ENCODE measurements around the gene IFITM2.
"Not testable (repeated sequence)": the region's sequence is repeated elsewhere in the genome, so short reads cannot be mapped to it uniquely, and the experiment has no call there.

Gene IFITM2

DNA sequence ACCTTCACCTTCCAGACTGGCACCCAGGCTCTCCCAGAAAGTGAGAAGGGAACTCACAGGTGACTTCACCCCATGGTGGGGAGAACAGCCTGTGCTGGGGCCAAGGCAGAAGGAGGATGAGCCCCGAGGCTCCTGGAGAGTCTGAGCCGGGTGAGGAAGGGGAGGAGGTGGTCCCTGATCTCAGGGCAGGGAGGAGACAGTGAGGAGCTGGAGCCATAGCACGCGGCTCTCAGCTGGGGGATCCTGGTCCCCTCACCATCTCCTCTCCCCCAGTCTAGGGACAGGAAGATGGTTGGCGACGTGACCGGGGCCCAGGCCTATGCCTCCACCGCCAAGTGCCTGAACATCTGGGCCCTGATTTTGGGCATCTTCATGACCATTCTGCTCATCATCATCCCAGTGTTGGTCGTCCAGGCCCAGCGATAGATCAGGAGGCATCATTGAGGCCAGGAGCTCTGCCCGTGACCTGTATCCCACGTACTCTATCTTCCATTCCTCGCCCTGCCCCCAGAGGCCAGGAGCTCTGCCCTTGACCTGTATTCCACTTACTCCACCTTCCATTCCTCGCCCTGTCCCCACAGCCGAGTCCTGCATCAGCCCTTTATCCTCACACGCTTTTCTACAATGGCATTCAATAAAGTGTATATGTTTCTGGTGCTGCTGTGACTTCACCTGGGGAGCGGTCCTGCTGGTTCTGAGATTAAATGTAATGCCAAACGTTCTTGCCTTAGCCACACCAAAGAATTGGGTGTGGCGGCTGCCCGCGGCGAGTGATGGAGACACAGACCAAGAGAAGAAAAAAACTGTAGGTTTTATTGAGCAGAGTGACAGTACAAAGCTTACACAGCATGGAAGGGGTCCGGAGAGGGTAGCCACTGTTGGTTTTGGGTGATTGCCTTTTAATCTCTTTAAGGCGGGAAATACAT is 1.4 kb downstream of the IFITM2 start:
- CTCF ChIA-PET: interaction anchor here (0.6 to 1.6 kb wide), 7 partner anchors 8 to 59 kb away, joined by 3 to 6 read pairs (median 4); partner anchors contain the start of gene IFITM3
- TF ChIP-seq KLF1 (tag by site-specific recombination; IDR thresholded peaks at IDR 0.05): peak; percentile 32; the same call in 1 of the 2 replicates

DNA sequence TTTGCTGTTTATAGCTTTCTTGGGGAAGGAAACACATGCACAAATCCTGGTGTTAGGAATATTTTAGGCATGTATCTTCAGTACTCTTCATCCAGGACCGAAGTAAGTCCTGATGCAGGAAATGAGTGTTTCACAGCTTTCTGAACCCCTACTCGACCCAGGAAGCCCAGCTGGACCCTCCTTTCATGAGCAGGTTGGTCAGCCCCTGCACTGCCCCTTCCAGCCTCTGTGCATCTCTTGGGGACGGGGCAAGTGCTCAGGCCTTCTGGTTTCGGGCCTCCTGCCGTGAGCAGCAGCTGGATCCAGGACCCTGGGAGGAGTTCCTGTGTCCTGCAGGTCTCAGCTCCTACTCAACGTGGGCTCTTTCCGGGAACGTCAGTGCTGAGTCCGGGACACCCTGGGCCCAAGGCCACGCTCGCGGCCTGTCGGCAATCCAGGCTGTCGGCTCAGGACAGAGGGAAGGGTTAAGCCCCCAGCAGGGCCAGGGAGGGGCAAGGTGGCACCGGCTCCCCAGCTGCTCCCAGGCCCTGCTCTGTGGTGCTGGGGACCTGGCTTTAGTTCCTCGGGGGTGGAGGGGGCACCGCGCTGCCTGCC is 2.5 kb downstream of the IFITM2 start:
- H3K4me1 ChIP-seq (ENCODE audit: control insufficient read depth, insufficient read depth, low read length); H3K27ac ChIP-seq (ENCODE audit: extremely low read depth, low read depth, low read length); H3K36me3 ChIP-seq (ENCODE audit: control insufficient read depth in 2 of 2, insufficient read depth in 1 of 2, low read length in 2 of 2); H3K4me3 ChIP-seq (ENCODE audit: low read depth, low read length); H3K9me3 ChIP-seq (ENCODE audit: control insufficient read depth, insufficient read depth, low read depth, low read length): not testable (repeated sequence)
- ChIA-PET POLR2A (interaction anchor here (0.9 kb wide), 1 partner anchor 66 kb away, joined by 6 read pairs; no protein-coding TSS in a partner anchor), CTCF (interaction anchor here (0.6 to 1.6 kb wide), 5 partner anchors 10 to 59 kb away, joined by 3 to 6 read pairs (median 4); partner anchors contain the start of gene IFITM3)

More for the DNA sequence above, 1.4 kb downstream of the IFITM2 start:
- H3K27ac ChIP-seq (ENCODE audit: extremely low read depth, low read depth, low read length); H3K9me3 ChIP-seq (ENCODE audit: control insufficient read depth, insufficient read depth, low read depth, low read length); H3K4me1 ChIP-seq (ENCODE audit: control insufficient read depth, insufficient read depth, low read length); H3K4me3 ChIP-seq (ENCODE audit: low read depth, low read length); H3K36me3 ChIP-seq (ENCODE audit: control insufficient read depth in 2 of 2, insufficient read depth in 1 of 2, low read length in 2 of 2): not testable (repeated sequence)
- POLR2A ChIA-PET: interaction anchor here (0.9 kb wide), 1 partner anchor 65 kb away, joined by 6 read pairs; no protein-coding TSS in a partner anchor

DNA sequence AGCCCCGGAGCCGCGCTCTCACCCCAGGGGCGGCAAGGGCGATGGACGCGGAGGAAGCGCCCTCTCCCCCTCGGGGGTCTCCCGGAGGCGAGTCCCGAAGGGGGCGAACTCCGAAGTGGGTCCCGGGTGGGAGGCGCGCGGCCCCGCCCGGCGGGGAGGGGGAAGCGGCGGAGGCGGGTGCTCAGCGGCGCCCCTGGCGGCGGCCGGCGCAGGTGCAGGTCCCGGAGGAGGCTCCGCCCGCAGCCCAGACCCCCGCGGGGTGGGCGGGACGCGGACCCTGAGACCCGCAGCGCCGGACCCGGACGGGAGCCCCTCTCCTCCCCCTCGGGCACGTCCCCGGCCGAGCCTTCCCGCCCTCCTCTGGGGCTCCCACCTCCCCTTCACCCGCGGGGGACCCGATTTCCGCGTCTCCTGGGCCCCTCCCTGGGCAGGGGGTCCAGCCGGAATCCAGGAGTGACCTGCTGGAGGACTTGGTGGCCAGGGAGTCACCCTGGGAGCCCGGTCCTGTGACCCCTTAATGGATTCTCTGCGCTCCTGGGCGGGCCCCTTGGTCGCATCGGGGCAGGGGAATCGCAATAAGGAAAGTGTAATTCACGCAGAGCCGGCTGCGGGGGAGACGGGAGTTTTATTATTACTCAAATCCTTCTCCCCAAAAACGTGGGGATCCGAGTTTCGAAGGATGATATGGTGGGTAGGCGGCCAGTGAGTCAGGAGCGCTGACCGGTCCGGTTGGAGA is 3.6 kb downstream of the IFITM2 start:
- H3K4me3 ChIP-seq (ENCODE audit: low read depth, low read length); H3K27ac ChIP-seq (ENCODE audit: extremely low read depth, low read depth, low read length); CTCF ChIA-PET; POLR2A ChIA-PET; H3K36me3 ChIP-seq (ENCODE audit: control insufficient read depth in 2 of 2, insufficient read depth in 1 of 2, low read length in 2 of 2); H3K9me3 ChIP-seq (ENCODE audit: control insufficient read depth, insufficient read depth, low read depth, low read length); H3K4me1 ChIP-seq (ENCODE audit: control insufficient read depth, insufficient read depth, low read length): not testable (repeated sequence)

DNA sequence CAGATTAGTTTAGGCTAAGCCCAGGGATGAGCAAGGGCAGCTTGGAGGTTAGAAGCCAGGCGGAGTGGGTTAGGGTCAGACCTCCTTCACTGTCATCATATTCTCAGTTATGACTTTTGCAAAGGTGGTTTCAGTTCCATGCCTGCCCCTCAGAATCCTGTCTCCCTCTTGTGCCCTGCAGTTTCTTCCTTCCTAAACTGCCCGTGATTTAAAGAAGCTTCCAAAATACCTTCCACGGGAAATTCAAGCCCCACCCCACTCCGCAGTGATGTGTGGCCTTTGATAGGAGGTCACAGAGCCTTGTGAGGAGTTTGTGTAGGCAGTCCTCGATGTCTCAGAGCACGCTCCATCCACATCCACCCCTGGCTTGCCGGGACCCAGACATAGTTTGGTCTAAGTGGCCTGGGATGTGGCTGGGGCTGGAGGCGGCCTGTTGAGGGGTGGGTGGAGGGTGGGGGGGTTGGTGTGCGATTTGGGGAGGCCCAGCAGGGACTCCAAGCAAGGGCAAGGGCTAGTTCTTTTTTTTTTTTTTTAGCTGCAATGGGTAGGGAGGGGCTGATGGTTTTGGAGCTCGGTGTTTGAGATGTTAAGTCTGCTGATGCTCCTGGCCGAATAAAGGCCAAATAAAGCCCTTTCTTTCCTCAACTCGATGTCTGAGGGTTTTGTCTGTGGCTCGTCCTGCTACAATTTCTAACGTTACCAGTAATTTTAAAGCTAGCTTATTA is 4.6 kb downstream of the IFITM2 start:
- CTCF ChIA-PET: interaction anchor here (1.2 to 1.4 kb wide), 2 partner anchors 17 to 136 kb away, joined by 5 read pairs; no protein-coding TSS in a partner anchor

DNA sequence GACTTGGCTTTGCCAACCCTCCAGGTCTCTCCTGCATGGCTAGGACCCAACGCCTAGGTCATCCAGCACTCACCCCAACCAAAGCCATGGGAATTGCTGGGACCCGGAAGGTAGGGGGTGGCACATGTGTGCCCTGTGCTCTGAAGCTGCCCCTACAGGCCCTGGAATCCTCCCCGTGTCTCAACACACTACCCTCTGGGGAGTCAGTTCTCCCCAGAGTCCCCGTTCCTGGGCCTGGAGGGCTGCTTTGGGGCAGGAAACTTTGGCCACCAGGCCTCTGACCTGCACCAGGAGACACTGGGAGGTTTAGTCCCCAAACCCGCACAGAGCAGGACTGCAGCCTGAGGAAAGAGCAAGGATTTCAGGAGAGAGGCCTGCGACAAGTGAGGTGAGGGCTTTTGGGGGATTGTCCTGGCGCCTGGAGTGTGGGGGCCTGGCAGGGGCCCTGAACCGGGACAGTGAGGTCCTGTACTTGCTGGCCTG is 5.7 kb downstream of the IFITM2 start:
- no peaks in the 10 kb centered on the region for H3K36me3 ChIP-seq (ENCODE audit: control insufficient read depth in 2 of 2, insufficient read depth in 1 of 2, low read length in 2 of 2)
- no peaks in the 10 kb centered on the region for H3K4me1 ChIP-seq (ENCODE audit: control insufficient read depth, insufficient read depth, low read length)
- no peak overlapping the region for H3K27ac ChIP-seq (ENCODE audit: extremely low read depth, low read depth, low read length)
- no peaks in the 10 kb centered on the region for H3K9me3 ChIP-seq (ENCODE audit: control insufficient read depth, insufficient read depth, low read depth, low read length)
- H3K4me3 ChIP-seq (ENCODE audit: low read depth, low read length): no peak overlapping the region
- TF ChIP-seq IKZF3 (tag by site-specific recombination; IDR thresholded peaks at IDR 0.05) (no peak), ZNF350 (tag by site-specific recombination; IDR thresholded peaks at IDR 0.05) (no peak), HOXD13 (CRISPR knock-in tag; IDR thresholded peaks at IDR 0.05; ENCODE audit: borderline replicate concordance) (no peak), SCRT2 (tag by site-specific recombination; IDR thresholded peaks at IDR 0.05) (peak; percentile 90), ZNF843 (tag by site-specific recombination; IDR thresholded peaks at IDR 0.05) (no peak), SCRT1 (tag by site-specific recombination; IDR thresholded peaks at IDR 0.05; ENCODE audit: borderline replicate concordance) (peak; percentile 54; the same call in 1 of the 2 replicates), ZNF624 (tag by site-specific recombination; IDR thresholded peaks at IDR 0.05) (no peak), ZNF596 (tag by site-specific recombination; IDR thresholded peaks at IDR 0.05) (no peak), ZBTB20 (tag by site-specific recombination; IDR thresholded peaks at IDR 0.05) (peak; percentile 35; the same call in 1 of the 2 replicates), FEZF1 (tag by site-specific recombination; IDR thresholded peaks at IDR 0.05) (no peak), OVOL3 (tag by site-specific recombination; IDR thresholded peaks at IDR 0.05) (no peak)
- CTCF ChIA-PET: interaction anchor here (1.2 kb wide), 1 partner anchor 135 kb away, joined by 5 read pairs; no protein-coding TSS in a partner anchor
- POLR2A ChIA-PET: no interaction called here

More for the DNA sequence above, 4.6 kb downstream of the IFITM2 start:
- POLR2A ChIA-PET: interaction anchor here (0.6 kb wide), 1 partner anchor 105 kb away, joined by 3 read pairs; the partner anchor contains the start of gene BET1L
- Histone ChIP-seq H3K4me1 (ENCODE audit: control insufficient read depth, insufficient read depth, low read length) (no peaks in the 10 kb centered on the region), H3K36me3 (ENCODE audit: control insufficient read depth in 2 of 2, insufficient read depth in 1 of 2, low read length in 2 of 2) (no peaks in the 10 kb centered on the region), H3K4me3 (ENCODE audit: low read depth, low read length) (no peak overlapping the region), H3K27ac (ENCODE audit: extremely low read depth, low read depth, low read length) (no peak overlapping the region), H3K9me3 (ENCODE audit: control insufficient read depth, insufficient read depth, low read depth, low read length) (no peaks in the 10 kb centered on the region)
- TF ChIP-seq ZNF394 (tag by site-specific recombination; IDR thresholded peaks at IDR 0.05; ENCODE audit: borderline replicate concordance) (no peak), EGR2 (tag by site-specific recombination; IDR thresholded peaks at IDR 0.05; ENCODE audit: low read depth) (peak; percentile 21; the same call in 1 of the 2 replicates), HOXD13 (CRISPR knock-in tag; IDR thresholded peaks at IDR 0.05; ENCODE audit: borderline replicate concordance) (no peak), ZNF629 (tag by site-specific recombination; IDR thresholded peaks at IDR 0.05) (no peak)
- TF ChIP-seq, protein P1, sequence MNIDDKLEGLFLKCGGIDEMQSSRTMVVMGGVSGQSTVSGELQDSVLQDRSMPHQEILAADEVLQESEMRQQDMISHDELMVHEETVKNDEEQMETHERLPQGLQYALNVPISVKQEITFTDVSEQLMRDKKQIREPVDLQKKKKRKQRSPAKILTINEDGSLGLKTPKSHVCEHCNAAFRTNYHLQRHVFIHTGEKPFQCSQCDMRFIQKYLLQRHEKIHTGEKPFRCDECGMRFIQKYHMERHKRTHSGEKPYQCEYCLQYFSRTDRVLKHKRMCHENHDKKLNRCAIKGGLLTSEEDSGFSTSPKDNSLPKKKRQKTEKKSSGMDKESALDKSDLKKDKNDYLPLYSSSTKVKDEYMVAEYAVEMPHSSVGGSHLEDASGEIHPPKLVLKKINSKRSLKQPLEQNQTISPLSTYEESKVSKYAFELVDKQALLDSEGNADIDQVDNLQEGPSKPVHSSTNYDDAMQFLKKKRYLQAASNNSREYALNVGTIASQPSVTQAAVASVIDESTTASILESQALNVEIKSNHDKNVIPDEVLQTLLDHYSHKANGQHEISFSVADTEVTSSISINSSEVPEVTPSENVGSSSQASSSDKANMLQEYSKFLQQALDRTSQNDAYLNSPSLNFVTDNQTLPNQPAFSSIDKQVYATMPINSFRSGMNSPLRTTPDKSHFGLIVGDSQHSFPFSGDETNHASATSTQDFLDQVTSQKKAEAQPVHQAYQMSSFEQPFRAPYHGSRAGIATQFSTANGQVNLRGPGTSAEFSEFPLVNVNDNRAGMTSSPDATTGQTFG (tag by site-specific recombination; IDR thresholded peaks at IDR 0.05; ENCODE audit: borderline replicate concordance): no peak
